Thyroid gland (tissue), 4 donors: ENCODE results near the gene CDC14A.

Experiments used
- POLR2A ChIP-seq, 2 donors: fragments of 450-650 bp; IDR thresholded peaks; one replicate each; pipeline ENCODE4 v1.6.1; 2017; ENCODE audit warnings: antibody characterized with exemption in 2 of 2, mild to moderate bottlenecking in 2 of 2, moderate library complexity in 1 of 2
- TF ChIP-seq, protein P1 (sequence below), 6 experiments: fragments of 200-600 bp in 3 of 6; fragments of 450-650 bp in 3 of 6; sonication (generic) in 3 of 6; IDR thresholded peaks; one replicate each; pipeline ENCODE4 v1.5.1; 2016 to 2019; ENCODE audit warnings: antibody characterized with exemption in 6 of 6, mild to moderate bottlenecking in 2 of 6, inconsistent platforms in 1 of 6, moderate library complexity in 1 of 6

DNA sequence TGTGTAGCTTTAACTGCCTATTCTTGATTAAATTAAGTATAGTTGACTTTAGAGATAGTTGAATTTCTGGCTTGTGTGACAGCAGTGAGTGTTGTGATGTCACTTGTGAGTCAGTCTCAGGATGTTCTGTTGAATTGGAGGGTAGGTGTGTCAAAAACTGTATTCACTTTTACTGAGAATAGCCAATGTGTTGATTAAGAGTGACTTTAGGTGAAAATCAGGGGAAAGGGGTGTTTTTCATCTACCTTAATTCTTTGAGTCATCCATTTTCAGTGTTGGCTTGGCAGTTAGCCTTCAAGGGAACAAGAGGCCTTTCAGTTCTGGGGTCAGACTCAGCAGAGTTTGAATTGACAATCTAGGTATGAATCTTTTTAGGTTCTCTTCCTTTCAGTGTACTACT, 75.9 kb downstream of the CDC14A start:
- TF ChIP-seq, protein P1, sequence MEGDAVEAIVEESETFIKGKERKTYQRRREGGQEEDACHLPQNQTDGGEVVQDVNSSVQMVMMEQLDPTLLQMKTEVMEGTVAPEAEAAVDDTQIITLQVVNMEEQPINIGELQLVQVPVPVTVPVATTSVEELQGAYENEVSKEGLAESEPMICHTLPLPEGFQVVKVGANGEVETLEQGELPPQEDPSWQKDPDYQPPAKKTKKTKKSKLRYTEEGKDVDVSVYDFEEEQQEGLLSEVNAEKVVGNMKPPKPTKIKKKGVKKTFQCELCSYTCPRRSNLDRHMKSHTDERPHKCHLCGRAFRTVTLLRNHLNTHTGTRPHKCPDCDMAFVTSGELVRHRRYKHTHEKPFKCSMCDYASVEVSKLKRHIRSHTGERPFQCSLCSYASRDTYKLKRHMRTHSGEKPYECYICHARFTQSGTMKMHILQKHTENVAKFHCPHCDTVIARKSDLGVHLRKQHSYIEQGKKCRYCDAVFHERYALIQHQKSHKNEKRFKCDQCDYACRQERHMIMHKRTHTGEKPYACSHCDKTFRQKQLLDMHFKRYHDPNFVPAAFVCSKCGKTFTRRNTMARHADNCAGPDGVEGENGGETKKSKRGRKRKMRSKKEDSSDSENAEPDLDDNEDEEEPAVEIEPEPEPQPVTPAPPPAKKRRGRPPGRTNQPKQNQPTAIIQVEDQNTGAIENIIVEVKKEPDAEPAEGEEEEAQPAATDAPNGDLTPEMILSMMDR (IDR thresholded peaks at IDR 0.05) = no peak
- no peak for TF ChIP-seq POLR2A (IDR thresholded peaks at IDR 0.05)
